HG03280 (cell line): Measurements from ENCODE around the gene RHOXF1.
"Not testable (repeated sequence)": the region's sequence is repeated elsewhere in the genome, so short reads cannot be mapped to it uniquely, and the experiment has no call there.

ENCODE experiments used
- ATAC-seq: cut with Tn5 transposase; IDR thresholded peaks from one replicate; pipeline ENCODE4 v1.9.1; 2021; ENCODE audit warnings: mild to moderate bottlenecking, moderate library complexity; ENCODE audit not compliant: unreplicated experiment

Gene RHOXF1

GRCh38 chrX:120115438-120115963 is at the start of gene RHOXF1:
RHOXF1 (minus strand) TSS chrX:120115913; CDS start chrX:120115862, 51 bp downstream.
- ATAC-seq: no peak

GRCh38 chrX:120159086-120159485 is 43.4 kb upstream of the RHOXF1 start:
- not testable (repeated sequence) for ATAC-seq

DNA sequence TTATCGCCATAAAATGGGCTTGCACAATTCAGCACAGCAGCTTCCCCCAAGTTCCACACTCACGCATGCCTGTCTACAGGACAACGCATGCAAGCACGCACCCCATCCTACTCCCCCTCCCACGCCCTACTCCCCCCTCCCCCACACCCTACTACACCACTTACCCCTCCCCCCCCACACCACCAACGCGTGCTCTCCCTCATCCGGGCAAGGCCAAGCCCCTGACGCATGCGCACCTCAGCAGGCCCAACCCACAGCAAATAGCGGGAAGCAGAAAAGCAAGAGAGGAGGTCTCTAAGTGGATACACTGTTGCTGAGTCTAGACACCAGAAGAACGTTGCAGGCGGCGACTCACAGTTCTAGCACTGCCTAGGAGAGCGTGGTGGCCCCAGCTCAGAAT is 42.6 kb upstream of the RHOXF1 start, which contains the start of gene RHOXF2:
RHOXF2 (plus strand) TSS at position 301 of the 400 bp plus-strand sequence. CDS start 138 bp downstream, outside the sequence.
- not testable (repeated sequence) for ATAC-seq

DNA sequence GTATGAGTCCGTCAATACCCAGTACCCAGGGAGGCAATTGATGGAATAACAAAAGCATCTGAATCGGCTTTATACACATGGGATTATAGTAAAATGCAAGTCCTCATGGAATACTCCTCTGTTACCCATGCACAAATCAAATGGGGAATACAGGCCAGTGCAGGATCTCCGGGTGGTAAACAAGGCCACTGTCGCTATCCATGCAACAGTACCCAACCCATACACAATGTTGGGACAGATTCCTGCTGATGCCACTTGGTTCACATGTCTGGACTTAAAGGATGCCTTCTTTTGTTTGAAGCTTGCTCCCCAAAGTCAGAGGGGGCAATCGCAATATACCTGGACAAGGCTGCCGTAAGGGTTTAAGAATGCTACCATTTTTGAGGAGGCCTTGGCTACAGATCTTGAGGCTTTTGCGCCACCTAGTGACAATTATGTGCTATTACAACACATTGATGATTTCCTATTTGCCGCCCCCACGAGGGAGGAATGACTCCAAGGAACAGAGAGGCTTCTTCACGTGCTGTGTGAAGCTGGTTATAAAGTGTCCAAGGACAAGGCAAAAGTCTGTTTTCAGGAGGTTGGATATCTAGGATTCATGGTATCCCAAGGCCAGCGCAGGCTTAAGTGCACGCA is 34.5 kb upstream of the RHOXF1 start:
- not testable (repeated sequence) for ATAC-seq

- ATAC-seq: no peak
Measured at GRCh38 chrX:120147537-120147936, 31.8 kb upstream of the RHOXF1 start.

DNA sequence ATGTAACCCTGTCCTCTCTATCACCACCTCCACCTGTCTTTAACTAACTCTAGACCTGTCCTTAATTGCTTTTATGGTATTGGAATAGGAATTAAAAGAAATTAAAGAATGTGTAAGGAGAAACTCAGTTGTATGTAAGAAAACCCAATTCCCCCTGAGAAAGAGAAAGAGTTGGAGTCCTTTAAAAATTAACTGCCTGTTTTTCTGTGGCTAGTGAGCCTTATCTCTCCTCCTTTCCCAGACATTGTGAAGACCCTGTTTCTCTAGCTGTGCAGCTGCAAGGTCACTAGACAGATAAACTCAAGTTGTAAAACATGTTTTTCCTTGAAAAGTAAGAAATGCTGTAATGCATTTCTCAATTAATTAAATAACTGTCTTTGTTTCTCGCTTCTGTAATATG is 30.6 kb upstream of the RHOXF1 start:
- ATAC-seq: not testable (repeated sequence)

DNA sequence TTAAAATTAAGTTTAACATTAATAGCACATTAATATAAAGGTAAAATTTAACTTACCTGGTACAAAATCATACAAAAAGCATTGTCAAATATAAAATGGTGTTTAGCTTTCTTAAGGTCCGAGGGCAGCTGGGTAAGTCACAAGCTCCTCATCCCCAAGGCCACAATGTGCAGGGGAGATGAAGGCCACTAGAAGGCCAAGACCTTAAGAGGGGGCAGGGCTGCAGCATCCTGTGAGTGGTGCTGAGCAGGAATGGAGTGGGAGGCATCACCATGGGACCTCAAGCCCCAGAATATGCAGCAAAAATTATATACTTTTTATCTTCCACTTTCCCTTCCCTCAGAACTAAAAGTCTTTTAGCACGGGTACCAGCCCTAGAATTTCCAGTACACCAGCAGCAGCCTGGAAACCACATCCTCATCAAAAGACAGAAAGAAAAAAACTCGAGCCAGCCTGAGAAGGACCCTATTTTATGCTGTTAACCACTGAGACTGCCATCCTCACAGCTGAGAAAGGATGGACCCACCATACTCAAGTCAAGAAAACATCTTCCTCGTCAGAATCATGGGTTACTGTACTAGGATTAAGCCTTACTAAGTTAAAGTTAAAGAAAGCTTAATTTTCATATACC is 29.7 kb upstream of the RHOXF1 start:
- no peak for ATAC-seq

- no peak for ATAC-seq
Measured at GRCh38 chrX:120144178-120144844, 28.6 kb upstream of the RHOXF1 start.

- ATAC-seq: no peak
Measured at GRCh38 chrX:120140293-120140981, 24.7 kb upstream of the RHOXF1 start.

DNA sequence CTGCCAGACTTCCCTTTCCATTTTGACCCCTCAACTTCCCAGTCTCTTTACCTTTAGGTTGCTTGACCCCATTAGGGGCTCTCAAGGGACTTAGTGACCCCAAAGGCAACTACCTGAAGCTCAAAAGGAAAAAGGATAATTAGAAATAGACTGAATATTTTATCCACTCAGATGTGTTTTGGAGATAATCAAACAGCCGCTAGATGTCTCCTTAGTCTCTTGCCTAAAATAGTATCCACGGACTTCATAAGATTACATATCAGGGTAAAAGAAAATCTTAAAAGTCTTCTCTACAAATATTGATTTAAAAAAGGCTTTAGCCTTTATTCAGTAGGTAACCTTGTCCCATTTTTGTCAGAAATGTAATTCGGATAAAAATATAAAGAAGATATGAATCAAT is 21.7 kb upstream of the RHOXF1 start:
- ATAC-seq: no peak

- ATAC-seq: no peak
Measured at GRCh38 chrX:120136840-120137239, 21.1 kb upstream of the RHOXF1 start.

DNA sequence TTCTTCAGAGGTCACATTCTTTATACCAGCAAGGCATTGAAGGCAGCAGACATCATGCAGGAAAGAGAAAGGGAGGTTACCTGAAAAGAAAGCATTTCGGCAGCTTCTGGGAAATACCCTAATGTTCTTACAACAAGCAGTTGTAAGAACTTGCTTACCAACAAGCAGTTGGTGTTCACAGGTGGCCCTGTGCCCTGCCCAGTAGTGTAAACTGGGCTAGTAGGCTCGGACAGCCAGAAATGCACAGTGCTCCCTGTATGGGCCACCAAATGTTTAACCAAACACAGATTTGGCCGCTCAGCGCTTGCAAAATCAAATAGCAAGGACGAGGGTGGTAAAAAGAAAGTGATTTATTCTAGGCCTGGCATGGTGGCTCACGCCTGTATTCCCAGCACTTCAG is 20.4 kb upstream of the RHOXF1 start:
- ATAC-seq: no peak

DNA sequence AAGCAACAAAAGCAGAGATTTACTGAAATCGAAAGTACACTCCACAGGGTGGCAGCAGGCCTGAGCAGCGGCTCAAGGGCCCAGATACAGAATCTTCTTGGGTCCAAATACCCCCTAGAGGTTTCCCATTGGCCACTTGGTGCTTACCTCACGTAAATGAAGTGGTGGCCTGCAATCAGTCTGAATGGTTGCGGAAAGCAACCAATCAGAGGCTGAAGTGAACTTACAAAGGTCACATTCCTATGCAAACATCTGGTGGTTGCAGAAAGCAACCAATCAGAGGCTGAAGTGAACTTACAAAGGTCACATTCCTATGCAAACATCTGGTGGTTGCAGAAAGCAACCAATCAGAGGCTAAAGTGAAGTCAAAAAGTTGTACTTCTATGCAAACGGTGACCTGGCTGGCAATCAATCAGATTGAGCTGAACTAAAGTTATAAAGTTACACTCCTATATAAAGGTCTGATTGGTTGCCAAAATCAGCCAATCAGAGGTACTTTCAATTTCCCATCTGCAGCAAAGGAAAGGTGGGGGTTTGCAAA is 12.7 kb upstream of the RHOXF1 start:
- ATAC-seq: not testable (repeated sequence)

DNA sequence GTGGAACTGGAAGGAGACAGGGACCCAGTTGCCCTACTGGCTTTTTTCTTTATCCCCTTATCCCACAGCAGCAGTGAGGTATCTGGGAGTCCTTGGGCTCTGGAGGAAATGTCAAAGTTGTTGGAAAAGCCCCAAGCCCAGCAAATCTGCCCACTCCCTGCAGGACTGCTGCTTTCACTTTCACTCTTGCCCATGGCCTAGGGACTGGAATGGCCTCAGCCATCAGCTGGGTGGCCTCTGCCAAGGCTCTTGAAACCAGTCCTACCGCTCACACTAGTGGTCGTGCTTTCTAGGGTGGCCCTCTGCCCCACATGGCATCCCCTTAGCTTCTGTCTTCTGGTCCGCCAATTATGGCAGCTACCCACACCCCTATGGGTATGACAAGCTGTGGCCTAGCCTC is 9.7 kb upstream of the RHOXF1 start:
- ATAC-seq: no peak

GRCh38 chrX:120120223-120120622 is 4.5 kb upstream of the RHOXF1 start:
- no peak for ATAC-seq

DNA sequence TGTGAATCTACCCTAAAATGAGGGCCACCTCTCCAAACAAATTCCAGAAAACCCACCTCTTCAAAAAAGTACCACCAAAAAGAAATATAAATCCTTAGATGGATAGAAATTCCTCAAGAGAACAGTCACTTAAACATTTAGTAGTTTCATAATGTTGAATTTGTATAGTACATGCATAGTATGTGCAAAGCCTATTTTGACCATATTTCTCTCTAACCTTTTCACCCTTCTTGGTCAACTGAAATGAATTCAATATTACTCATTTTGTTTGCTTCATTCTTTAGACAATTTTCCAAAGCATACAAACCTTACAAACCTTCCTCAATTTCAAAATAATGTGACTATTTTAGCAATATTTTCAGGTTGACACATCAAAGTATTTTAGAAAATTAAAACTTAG is 4.1 kb downstream of the RHOXF1 start:
- no peak for ATAC-seq

DNA sequence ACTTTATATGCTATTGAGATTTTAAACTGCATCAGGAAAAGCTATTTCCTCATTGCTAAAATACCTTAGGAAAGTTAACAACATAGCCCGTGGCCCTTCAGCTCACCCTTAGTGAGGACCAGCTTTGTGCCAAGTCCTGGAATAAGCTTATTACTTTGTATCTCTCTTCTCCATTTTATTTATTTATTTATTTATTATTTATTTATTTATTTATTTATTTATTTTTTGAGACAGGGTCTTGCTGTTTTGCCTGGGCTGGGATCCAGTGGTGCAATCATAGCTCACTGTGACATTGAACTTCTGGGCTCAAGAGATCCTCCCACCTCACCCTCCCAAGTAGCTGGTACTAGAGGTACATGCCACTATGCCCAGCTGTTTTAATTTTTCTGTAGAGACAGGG is 6.3 kb downstream of the RHOXF1 start:
- no peak for ATAC-seq

DNA sequence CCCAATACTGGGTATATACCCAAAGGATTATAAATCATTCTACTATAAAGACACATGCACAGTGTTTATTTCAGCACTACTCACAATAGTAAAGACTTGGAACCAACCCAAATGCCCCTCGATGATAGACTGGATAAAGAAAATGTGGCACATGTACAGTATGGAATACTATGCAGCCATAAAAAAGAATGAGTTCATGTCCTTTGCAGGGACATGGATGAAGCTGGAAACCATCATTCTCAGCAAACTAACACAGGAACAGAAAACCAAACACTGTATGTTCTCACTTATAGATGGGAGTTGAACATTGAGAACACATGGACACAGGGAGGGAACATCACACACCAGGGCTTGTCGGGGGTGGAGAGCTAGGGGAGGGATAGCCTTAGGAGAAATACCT is 11.0 kb downstream of the RHOXF1 start:
- ATAC-seq: not testable (repeated sequence)

DNA sequence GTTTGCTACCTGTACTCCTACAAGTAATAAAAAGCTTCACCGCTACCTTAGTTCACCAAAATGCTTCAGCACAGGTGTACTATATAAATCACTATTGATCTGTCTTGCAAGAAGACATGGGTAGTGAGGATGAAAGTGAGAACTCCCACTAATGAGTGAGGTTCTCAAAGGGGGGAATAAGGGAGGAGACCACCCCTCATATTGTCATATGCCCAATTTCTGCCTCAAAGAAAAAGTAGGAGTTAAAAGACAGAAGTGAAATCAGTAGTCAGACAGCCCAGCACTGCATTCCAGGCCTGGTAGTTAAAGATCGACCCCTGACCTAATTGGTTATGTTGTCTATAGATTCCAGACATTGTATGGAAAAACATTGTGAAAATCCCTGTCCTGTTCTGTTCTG is 14.7 kb downstream of the RHOXF1 start:
- ATAC-seq: not testable (repeated sequence)

GRCh38 chrX:120090208-120090607 is 25.5 kb downstream of the RHOXF1 start:
- no peak for ATAC-seq
